Mesenchymal stem cell (in vitro differentiated cells and primary cell): Measurements from ENCODE around the gene MEIS2.

ENCODE experiments used
- DNase-seq: peaks from one replicate; pipeline ENCODE4 v3.0.0-alpha.2; 2013
- H2AFZ ChIP-seq: one replicate; pipeline ENCODE4 v1.6.1; 2013; ENCODE audit warnings: low read depth, mild to moderate bottlenecking, control low read depth, inconsistent platforms, low read length, moderate library complexity
- H2AK5ac ChIP-seq: 2 replicates; pipeline ENCODE4 v1.6.1; 2013; ENCODE audit warnings: low read length, moderate library complexity, mild to moderate bottlenecking, inconsistent platforms; ENCODE audit not compliant: severe bottlenecking
- H2BK120ac ChIP-seq: one replicate; pipeline ENCODE4 v1.6.1; 2013; ENCODE audit warnings: low read depth, mild to moderate bottlenecking, inconsistent platforms, low read length, moderate library complexity
- H2BK12ac ChIP-seq, 2 experiments: one replicate each; pipeline ENCODE4 v1.6.1; 2013; ENCODE audit warnings: inconsistent platforms in 2 of 2, low read length in 2 of 2, mild to moderate bottlenecking in 2 of 2, moderate library complexity in 2 of 2, control low read depth in 1 of 2
- H2BK15ac ChIP-seq: one replicate; pipeline ENCODE4 v1.6.1; 2013; ENCODE audit warnings: mild to moderate bottlenecking, low read depth, inconsistent platforms; ENCODE audit not compliant: poor library complexity, severe bottlenecking
- H2BK5ac ChIP-seq: 2 replicates; pipeline ENCODE4 v1.6.1; 2013; ENCODE audit warnings: low read depth, mild to moderate bottlenecking, low read length, control low read depth, inconsistent platforms; ENCODE audit not compliant: poor library complexity, severe bottlenecking
- H3K14ac ChIP-seq, 2 experiments: one replicate each; pipeline ENCODE4 v1.6.1; 2013; ENCODE audit warnings: inconsistent platforms in 2 of 2, low read length in 2 of 2, control low read depth in 1 of 2, mild to moderate bottlenecking in 1 of 2, moderate library complexity in 1 of 2
- H3K18ac ChIP-seq, 2 experiments: one replicate each; pipeline ENCODE4 v1.6.1; 2013; ENCODE audit warnings: inconsistent platforms in 2 of 2, low read length in 2 of 2, control low read depth in 1 of 2, low read depth in 1 of 2, mild to moderate bottlenecking in 1 of 2
- H3K23ac ChIP-seq, 2 experiments: one replicate each; pipeline ENCODE4 v1.6.1; 2013; ENCODE audit warnings: inconsistent platforms in 2 of 2, low read length in 2 of 2, mild to moderate bottlenecking in 2 of 2, moderate library complexity in 2 of 2, control low read depth in 1 of 2
- H3K27ac ChIP-seq: 2 replicates; pipeline ENCODE4 v1.5.1; 2013; ENCODE audit warnings: mild to moderate bottlenecking, moderate library complexity, low read length, control low read depth, inconsistent platforms; ENCODE audit not compliant: poor library complexity, severe bottlenecking
- H3K27me3 ChIP-seq, 2 experiments: 2 replicates each; pipeline versions ENCODE4 v1.6.1 to v1.7.0; 2013; ENCODE audit warnings: low read length in 2 of 2, mild to moderate bottlenecking in 2 of 2, moderate library complexity in 2 of 2, control low read depth in 1 of 2, inconsistent platforms in 1 of 2; ENCODE audit not compliant: control insufficient read depth in 1 of 2, insufficient read depth in 1 of 2
- H3K36me3 ChIP-seq, 2 experiments: 2 replicates each; pipeline versions ENCODE4 v1.6.1 to v1.7.0; 2013; ENCODE audit warnings: low read length in 2 of 2, control low read depth in 1 of 2, inconsistent platforms in 1 of 2, low read depth in 1 of 2, mild to moderate bottlenecking in 1 of 2; ENCODE audit not compliant: insufficient read depth in 2 of 2, control insufficient read depth in 1 of 2
- H3K4ac ChIP-seq, 2 experiments: one replicate each; pipeline ENCODE4 v1.6.1; 2013; ENCODE audit warnings: inconsistent platforms in 2 of 2, low read length in 2 of 2, mild to moderate bottlenecking in 2 of 2, moderate library complexity in 2 of 2, control low read depth in 1 of 2, low read depth in 1 of 2
- H3K4me1 ChIP-seq: 2 replicates; pipeline ENCODE4 v1.6.1; 2013; ENCODE audit warnings: low read depth, low read length, control low read depth; ENCODE audit not compliant: control insufficient read depth, insufficient read depth
- H3K4me2 ChIP-seq: 2 replicates; pipeline ENCODE4 v1.6.1; 2013; ENCODE audit warnings: low read length, mild to moderate bottlenecking, inconsistent platforms; ENCODE audit not compliant: poor library complexity, severe bottlenecking
- H3K4me3 ChIP-seq, 2 experiments: 2 replicates each; pipeline versions ENCODE4 v1.5.1 to v1.7.0; 2013; ENCODE audit warnings: low read length in 2 of 2, mild to moderate bottlenecking in 2 of 2, control low read depth in 1 of 2, low read depth in 1 of 2; ENCODE audit not compliant: insufficient read depth in 1 of 2
- H3K79me1 ChIP-seq: replicated peaks from 2 replicates; pipeline ENCODE4 v1.6.1; 2013; ENCODE audit warnings: mild to moderate bottlenecking, control low read depth, low read length, inconsistent platforms; ENCODE audit not compliant: poor library complexity, severe bottlenecking
- H3K9ac ChIP-seq: 2 replicates; pipeline ENCODE4 v1.7.0; 2013; ENCODE audit warnings: mild to moderate bottlenecking, low read length, moderate library complexity
- H3K9me3 ChIP-seq: 2 replicates; pipeline ENCODE4 v1.7.0; 2013; ENCODE audit warnings: mild to moderate bottlenecking, low read length; ENCODE audit not compliant: control insufficient read depth
- H4K8ac ChIP-seq: one replicate; pipeline ENCODE4 v1.6.1; 2013; ENCODE audit warnings: inconsistent platforms, mild to moderate bottlenecking, low read length, moderate library complexity
- H4K91ac ChIP-seq: one replicate; pipeline ENCODE4 v1.6.1; 2013; ENCODE audit warnings: mild to moderate bottlenecking, low read length, inconsistent platforms
- WGBS: methylation state at CpG from one replicate; pipeline ENCODE4 v1.1.7; 2013; ENCODE audit warnings: mixed read lengths; 5-methylcytosine and 5-hydroxymethylcytosine counted together

MEIS2 gene

DNA sequence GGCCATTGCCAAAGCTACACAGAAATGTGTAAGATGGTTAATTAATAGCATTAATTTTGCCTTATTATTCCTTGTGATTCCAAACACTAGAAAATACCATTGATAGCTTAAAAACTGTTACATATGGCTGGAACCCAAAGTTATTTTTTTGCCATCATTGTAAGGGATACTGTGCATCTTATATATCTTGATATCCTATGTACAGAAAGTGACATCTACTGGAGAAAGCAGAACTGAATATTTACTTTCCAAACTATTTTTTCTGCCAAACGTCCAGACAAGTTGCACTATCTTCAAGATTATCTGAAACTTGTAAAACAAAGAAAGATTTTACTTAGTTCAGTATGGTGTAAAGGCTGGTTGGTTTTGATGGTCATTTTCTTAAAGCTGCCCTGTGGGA lies 33.3 kb upstream of the MEIS2 start:
- H2BK5ac ChIP-seq, result no peak overlapping the region
- H3K23ac ChIP-seq, result no peak overlapping the region
- no peaks in the 10 kb centered on the region for H3K27me3 ChIP-seq
- H3K4me3 ChIP-seq, result no peak overlapping the region
- DNase-seq, result peak; percentile 52
- no peak overlapping the region for H3K18ac ChIP-seq
- H3K27ac ChIP-seq, result no peak overlapping the region
- no peak overlapping the region for H2BK120ac ChIP-seq
- H3K4ac ChIP-seq, result no peak overlapping the region
- H4K91ac ChIP-seq, result no peak overlapping the region
- H2BK12ac ChIP-seq, result no peak overlapping the region
- no peaks in the 10 kb centered on the region for H3K36me3 ChIP-seq
- no peaks in the 10 kb centered on the region for H3K4me1 ChIP-seq
- H3K79me1 ChIP-seq, result no peaks in the 10 kb centered on the region
- no CpG with 5 or more reads among the region's 1 CpG for WGBS
- peak overlapping the region; percentile 55 for H3K9ac ChIP-seq
- no peak overlapping the region for H2AFZ ChIP-seq
- H2AK5ac ChIP-seq, result no peak overlapping the region
- no peak overlapping the region for H3K14ac ChIP-seq
- no peaks in the 10 kb centered on the region for H3K9me3 ChIP-seq
- no peak overlapping the region for H4K8ac ChIP-seq
- H3K4me2 ChIP-seq, result no peak overlapping the region
- no peak overlapping the region for H2BK15ac ChIP-seq

DNA sequence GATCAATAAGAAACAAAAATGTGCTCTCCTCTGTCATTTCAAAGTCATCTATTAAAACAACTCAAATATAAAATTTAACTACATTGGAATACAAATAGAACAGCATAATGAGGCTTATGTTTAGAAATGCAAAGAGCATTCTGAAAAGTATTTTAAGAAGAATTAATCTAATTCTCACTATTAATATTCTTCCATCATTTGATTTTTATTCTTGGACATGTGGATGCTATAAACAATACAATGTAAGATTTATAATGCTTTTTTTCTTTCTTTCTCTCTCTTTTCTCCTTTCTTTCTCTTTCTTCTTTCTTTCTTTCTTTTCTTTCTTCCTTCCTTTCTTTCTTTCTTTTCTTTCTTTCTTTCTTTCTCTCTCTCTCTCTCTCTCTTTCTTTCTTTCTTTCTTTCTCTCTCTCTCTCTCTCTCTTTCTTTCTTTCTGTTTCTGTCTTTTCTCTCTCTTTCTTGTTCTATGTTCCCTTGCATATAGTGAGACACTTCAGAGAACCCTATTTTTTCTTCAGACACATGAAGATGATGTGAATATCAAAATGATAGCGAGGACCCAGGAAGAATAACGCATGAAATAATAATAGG lies 32.6 kb upstream of the MEIS2 start:
- Histone ChIP-seq H2BK12ac (no peak overlapping the region), H3K4me2 (no peak overlapping the region), H3K18ac (no peak overlapping the region)

GRCh38 chr15:37131621-37132020 lies 31.3 kb upstream of the MEIS2 start:
- no peaks in the 10 kb centered on the region for H3K36me3 ChIP-seq
- DNase-seq, result peak; percentile 66
- no CpG with 5 or more reads among the region's 2 CpGs for WGBS
- no peak overlapping the region for H3K4me2 ChIP-seq
- H4K91ac ChIP-seq, result no peak overlapping the region
- no peak overlapping the region for H2BK12ac ChIP-seq
- no peak overlapping the region for H3K27ac ChIP-seq
- no peak overlapping the region for H2AFZ ChIP-seq
- no peaks in the 10 kb centered on the region for H3K79me1 ChIP-seq
- no peak overlapping the region for H4K8ac ChIP-seq
- H2BK120ac ChIP-seq, result no peak overlapping the region
- H3K18ac ChIP-seq, result no peak overlapping the region
- H2AK5ac ChIP-seq, result no peak overlapping the region
- no peaks in the 10 kb centered on the region for H3K4me1 ChIP-seq
- no peaks in the 10 kb centered on the region for H3K27me3 ChIP-seq
- H3K9ac ChIP-seq, result no peak overlapping the region
- no peak overlapping the region for H3K14ac ChIP-seq
- no peak overlapping the region for H3K4ac ChIP-seq
- H2BK15ac ChIP-seq, result no peak overlapping the region
- no peaks in the 10 kb centered on the region for H3K9me3 ChIP-seq
- H2BK5ac ChIP-seq, result no peak overlapping the region
- H3K23ac ChIP-seq, result no peak overlapping the region
- H3K4me3 ChIP-seq, result no peak overlapping the region

More for the DNA sequence above, 32.6 kb upstream of the MEIS2 start:
- Histone ChIP-seq H2AK5ac (no peak overlapping the region), H4K91ac (no peak overlapping the region), H2BK15ac (no peak overlapping the region), H3K79me1 (no peaks in the 10 kb centered on the region), H3K4me1 (no peaks in the 10 kb centered on the region), H3K4ac (no peak overlapping the region), H3K27me3 (no peaks in the 10 kb centered on the region), H3K14ac (no peak overlapping the region), H3K27ac (no peak overlapping the region), H2BK5ac (no peak overlapping the region), H3K9me3 (no peaks in the 10 kb centered on the region), H3K4me3 (no peak overlapping the region), H2AFZ (no peak overlapping the region), H4K8ac (no peak overlapping the region), H2BK120ac (no peak overlapping the region), H3K23ac (no peak overlapping the region), H3K36me3 (no peaks in the 10 kb centered on the region), H3K9ac (no peak overlapping the region)
- DNase-seq, result no peak
- WGBS, result no CpG with 5 or more reads among the region's 2 CpGs

- no peak overlapping the region for H2AFZ ChIP-seq
- H3K4ac ChIP-seq, result no peak overlapping the region
- H3K23ac ChIP-seq, result no peak overlapping the region
- H3K9ac ChIP-seq, result no peak overlapping the region
- peak overlapping the region in 1 of 2 experiments; percentile 54 for H3K18ac ChIP-seq
- H3K14ac ChIP-seq, result no peak overlapping the region
- H2BK120ac ChIP-seq, result no peak overlapping the region
- H3K4me2 ChIP-seq, result no peak overlapping the region
- WGBS, result 86% methylated on average over 1 of the region's 4 CpGs
- no peaks in the 10 kb centered on the region for H3K36me3 ChIP-seq
- H3K79me1 ChIP-seq, result no peaks in the 10 kb centered on the region
- no peak overlapping the region for H2BK15ac ChIP-seq
- no peak for DNase-seq
- H3K27me3 ChIP-seq, result no peaks in the 10 kb centered on the region
- no peak overlapping the region for H3K27ac ChIP-seq
- no peak overlapping the region for H2BK5ac ChIP-seq
- no peak overlapping the region for H4K91ac ChIP-seq
- no peak overlapping the region for H4K8ac ChIP-seq
- H3K4me1 ChIP-seq, result no peaks in the 10 kb centered on the region
- no peak overlapping the region for H2AK5ac ChIP-seq
- no peaks in the 10 kb centered on the region for H3K9me3 ChIP-seq
- H3K4me3 ChIP-seq, result no peak overlapping the region
- no peak overlapping the region for H2BK12ac ChIP-seq
These were observed 30.0 kb upstream of the MEIS2 start for GRCh38 chr15:37130356-37130755.
